Lung (tissue), 12 donors: ENCODE measurements around the gene SNX10. TPM values are rescaled to one million over a fixed set of nuclear protein-coding genes. Genes with fewer than 3 reads are reported as not detected.

Experiments
- ATAC-seq: fragments of 200-7000 bp; cut with Tn5 transposase; one replicate; pipeline ENCODE4 v1.9.1; 2020; ENCODE audit warnings: moderate number of reproducible peaks; ENCODE audit not compliant: insufficient read depth, low FRiP score
- DNase-seq, 3 donors: peaks; one replicate each; pipeline ENCODE4 v3.0.0-alpha.2; 2013 to 2017
- H3K27ac ChIP-seq, 2 donors: one replicate each; pipeline ENCODE4 v1.5.1; 2013; ENCODE audit warnings: mild to moderate bottlenecking in 2 of 2, moderate library complexity in 2 of 2, control low read depth in 1 of 2, inconsistent platforms in 1 of 2, low read depth in 1 of 2, low read length in 1 of 2
- H3K27me3 ChIP-seq, 3 donors: one replicate each; pipeline ENCODE4 v1.5.1; 2013; ENCODE audit warnings: low read length in 2 of 3; ENCODE audit not compliant: control insufficient read depth in 3 of 3, insufficient read depth in 3 of 3
- H3K36me3 ChIP-seq, 4 donors: one replicate each; pipeline ENCODE4 v1.5.1; 2013; ENCODE audit warnings: low read length in 4 of 4, mild to moderate bottlenecking in 1 of 4, moderate library complexity in 1 of 4; ENCODE audit not compliant: control insufficient read depth in 4 of 4, insufficient read depth in 4 of 4
- H3K4me1 ChIP-seq, 5 donors: one replicate each; pipeline ENCODE4 v1.5.1; 2013; ENCODE audit warnings: low read length in 5 of 5, mild to moderate bottlenecking in 2 of 5, moderate library complexity in 1 of 5; ENCODE audit not compliant: control insufficient read depth in 5 of 5, insufficient read depth in 5 of 5
- H3K4me3 ChIP-seq: one replicate; pipeline ENCODE4 v1.5.1; 2013; ENCODE audit warnings: mild to moderate bottlenecking, control low read depth, moderate library complexity
- H3K9ac ChIP-seq, 2 donors: one replicate each; pipeline ENCODE4 v1.5.1; 2013; ENCODE audit warnings: low read length in 2 of 2, control low read depth in 1 of 2; ENCODE audit not compliant: insufficient read depth in 1 of 2
- H3K9me3 ChIP-seq, 4 donors: one replicate each; pipeline ENCODE4 v1.5.1; 2013; ENCODE audit warnings: low read length in 3 of 4, mild to moderate bottlenecking in 1 of 4, moderate library complexity in 1 of 4; ENCODE audit not compliant: control insufficient read depth in 4 of 4, insufficient read depth in 3 of 4
- WGBS, 2 donors: extraction: QIAGEN DNeasy Blood & Tissue Kit; methylation state at CpG; one replicate each; pipeline ENCODE4 v1.1.7; 2013; 5-methylcytosine and 5-hydroxymethylcytosine counted together
- polyA plus RNA-seq, 2 donors: library from polyadenylated mRNA; stranded (reverse); fragments of 200-250 nt; gene quantifications; one replicate each; pipeline ENCODE4 v1.2.1, GENCODE V29; 2013
- total RNA-seq, 2 donors: library from RNA; depleted of rRNA in 1 of 2; stranded (reverse); fragments of >200 nt in 1 of 2; gene quantifications; one replicate each; pipeline ENCODE4 v1.2.1, GENCODE V29; 2014 to 2021
- TF ChIP-seq, protein P1 (sequence below): IDR thresholded peaks from 2 replicates; pipeline ENCODE4 v1.5.1; 2012; ENCODE audit warnings: mild to moderate bottlenecking; ENCODE audit errors: control extremely low read depth, extremely low read depth
- donor health status: control.
- donor health status: control.
- donor health status: Bipolar disorder and iron deficiency.
- donor health status: healthy.
- donor health status: DM: yes; HTN: yes; CAD: no.

The SNX10 gene
- total and polyA plus RNA-seq, 4 donors: 12.2 to 54.7 (median 36.7) TPM

DNA sequence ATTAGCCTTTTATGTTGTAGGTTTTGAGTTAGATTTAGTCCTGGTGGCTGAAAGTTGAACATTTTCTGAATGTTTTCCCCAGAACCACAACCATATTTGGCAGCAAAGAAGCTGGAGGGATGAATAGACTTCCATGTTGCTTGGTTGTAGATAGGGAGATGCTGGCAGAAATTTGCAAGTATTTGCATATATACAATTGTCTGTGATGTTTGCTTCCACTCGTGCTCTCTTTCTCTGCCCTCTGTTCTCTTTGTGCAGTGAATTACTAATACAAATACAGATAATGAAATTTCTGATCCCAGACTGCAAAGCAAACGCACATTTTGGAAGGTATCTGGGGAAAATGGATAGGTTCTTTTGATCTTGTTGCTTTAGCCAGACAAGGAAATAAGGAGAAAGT, 96.1 kb downstream of the SNX10 start:
- ATAC-seq: no peak
- 73 to 85% methylated on average over 2 of the region's 2 CpGs for WGBS, 2 donors
- Histone ChIP-seq H3K27me3 (peaks cover 0 to 8% (median 6%) of the 10 kb centered on the region in 3 donors), H3K36me3 (no peaks in the 10 kb centered on the region), H3K4me3 (no peak overlapping the region), H3K27ac (no peak overlapping the region), H3K9me3 (no peaks in the 10 kb centered on the region), H3K4me1 (peaks cover 0 to 2% (median 0%) of the 10 kb centered on the region in 5 donors), H3K9ac (no peak overlapping the region)
- no peak for DNase-seq
- TF ChIP-seq, protein P1, sequence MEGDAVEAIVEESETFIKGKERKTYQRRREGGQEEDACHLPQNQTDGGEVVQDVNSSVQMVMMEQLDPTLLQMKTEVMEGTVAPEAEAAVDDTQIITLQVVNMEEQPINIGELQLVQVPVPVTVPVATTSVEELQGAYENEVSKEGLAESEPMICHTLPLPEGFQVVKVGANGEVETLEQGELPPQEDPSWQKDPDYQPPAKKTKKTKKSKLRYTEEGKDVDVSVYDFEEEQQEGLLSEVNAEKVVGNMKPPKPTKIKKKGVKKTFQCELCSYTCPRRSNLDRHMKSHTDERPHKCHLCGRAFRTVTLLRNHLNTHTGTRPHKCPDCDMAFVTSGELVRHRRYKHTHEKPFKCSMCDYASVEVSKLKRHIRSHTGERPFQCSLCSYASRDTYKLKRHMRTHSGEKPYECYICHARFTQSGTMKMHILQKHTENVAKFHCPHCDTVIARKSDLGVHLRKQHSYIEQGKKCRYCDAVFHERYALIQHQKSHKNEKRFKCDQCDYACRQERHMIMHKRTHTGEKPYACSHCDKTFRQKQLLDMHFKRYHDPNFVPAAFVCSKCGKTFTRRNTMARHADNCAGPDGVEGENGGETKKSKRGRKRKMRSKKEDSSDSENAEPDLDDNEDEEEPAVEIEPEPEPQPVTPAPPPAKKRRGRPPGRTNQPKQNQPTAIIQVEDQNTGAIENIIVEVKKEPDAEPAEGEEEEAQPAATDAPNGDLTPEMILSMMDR: no peak

DNA sequence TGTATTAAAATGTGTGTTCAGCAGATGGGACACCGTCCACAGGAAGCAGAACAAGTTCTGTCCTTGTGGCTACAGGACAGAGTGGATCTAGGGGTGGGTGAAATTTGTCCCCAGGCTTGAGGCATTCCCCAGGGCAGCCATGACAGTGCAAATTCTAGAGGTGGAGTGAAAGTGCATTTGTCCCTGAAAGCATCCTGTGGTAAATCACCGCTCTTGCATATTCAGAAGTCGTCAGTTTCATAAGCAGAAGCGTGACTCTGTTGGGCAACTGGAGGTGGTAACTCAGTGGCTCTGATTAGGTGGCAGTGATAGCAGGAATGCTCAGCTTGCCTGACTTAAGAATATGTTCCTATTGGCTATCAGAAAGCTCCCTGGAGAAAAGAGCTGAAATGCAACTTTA, 96.6 kb downstream of the SNX10 start:
- ATAC-seq (no peak), DNase-seq (peak in 1 of 3 donors; percentile 31)
- H3K4me3 ChIP-seq: no peak overlapping the region
- TF ChIP-seq, protein P1: no peak
- no peaks in the 10 kb centered on the region for H3K9me3 ChIP-seq
- no peak overlapping the region for H3K27ac ChIP-seq
- peaks cover 0 to 8% (median 6%) of the 10 kb centered on the region in 3 donors for H3K27me3 ChIP-seq
- no peaks in the 10 kb centered on the region for H3K36me3 ChIP-seq
- peaks cover 0 to 2% (median 0%) of the 10 kb centered on the region in 5 donors for H3K4me1 ChIP-seq
- no peak overlapping the region for H3K9ac ChIP-seq
- 30 to 52% methylated on average over 4 of the region's 4 CpGs for WGBS, 2 donors

DNA sequence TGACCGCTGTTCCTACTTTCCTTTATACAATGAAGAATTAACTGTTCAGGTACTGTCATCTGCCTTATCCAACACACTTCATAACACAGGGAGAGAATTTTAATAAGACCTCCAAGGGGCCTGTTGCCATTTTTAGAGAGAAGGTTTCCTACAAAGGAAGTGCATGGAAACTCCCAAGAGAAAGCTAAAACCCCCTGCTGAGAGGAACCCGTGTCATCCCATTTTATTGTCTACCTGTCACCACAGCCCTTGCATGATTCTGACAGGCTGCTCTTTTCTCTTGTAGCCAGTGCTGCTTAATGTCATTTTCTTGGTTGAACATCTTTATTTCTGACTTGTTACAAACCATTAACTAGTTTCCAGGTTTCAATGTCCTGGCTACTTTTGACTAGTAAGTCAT, 98.4 kb downstream of the SNX10 start:
- H3K9ac ChIP-seq: no peak overlapping the region
- TF ChIP-seq, protein P1: no peak
- H3K27ac ChIP-seq: no peak overlapping the region
- H3K27me3 ChIP-seq: peaks cover 0 to 8% (median 6%) of the 10 kb centered on the region in 3 donors
- WGBS, 2 donors: 90 to 91% methylated on average over 2 of the region's 2 CpGs
- H3K36me3 ChIP-seq: no peaks in the 10 kb centered on the region
- ATAC-seq (no peak), DNase-seq (no peak)
- H3K9me3 ChIP-seq: peaks cover 0 to 2% (median 0%) of the 10 kb centered on the region in 4 donors
- no peak overlapping the region for H3K4me3 ChIP-seq
- peaks cover 0 to 2% (median 0%) of the 10 kb centered on the region in 5 donors for H3K4me1 ChIP-seq

DNA sequence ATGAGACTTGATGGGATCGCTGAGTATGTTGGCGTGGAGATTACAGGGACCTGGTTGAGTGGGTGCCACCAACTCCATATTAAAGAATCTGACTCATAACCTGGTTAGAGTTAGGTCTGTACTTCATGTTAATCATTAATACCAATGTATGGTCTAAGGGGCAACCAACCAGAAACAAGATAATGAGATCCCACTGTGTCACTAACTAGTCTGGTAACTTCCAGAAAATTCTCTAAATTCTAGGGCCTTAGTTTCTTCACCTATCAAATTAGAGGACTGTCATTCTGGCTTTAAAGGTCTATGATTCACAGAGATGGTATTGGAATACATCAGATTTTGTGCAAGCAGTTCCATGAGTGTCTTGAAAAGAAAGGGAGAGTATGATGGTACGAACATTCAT, 102.2 kb downstream of the SNX10 start:
- TF ChIP-seq, protein P1: no peak
- H3K27ac ChIP-seq: no peak overlapping the region
- peaks cover 0 to 9% (median 2%) of the 10 kb centered on the region in 5 donors for H3K4me1 ChIP-seq
- peaks cover 0 to 2% (median 0%) of the 10 kb centered on the region in 3 donors for H3K27me3 ChIP-seq
- no peak overlapping the region for H3K4me3 ChIP-seq
- ATAC-seq (no peak), DNase-seq (no peak)
- H3K36me3 ChIP-seq: no peaks in the 10 kb centered on the region
- 90 to 98% methylated on average over 3 of the region's 3 CpGs for WGBS, 2 donors
- no peak overlapping the region for H3K9ac ChIP-seq
- peaks cover 0 to 2% (median 0%) of the 10 kb centered on the region in 4 donors for H3K9me3 ChIP-seq
